B cell (primary cell): ENCODE results near the gene RASGRP3. TPM values are rescaled to one million over a fixed set of nuclear protein-coding genes. Genes with fewer than 3 reads are reported as not detected.

Source experiments
- ATAC-seq: fragments of 200-7000 bp; cut with Tn5 transposase; one replicate; pipeline ENCODE4 v1.10.0; 2021; ENCODE audit warnings: low read depth, mild to moderate bottlenecking, moderate number of reproducible peaks, moderate library complexity
- CTCF ChIA-PET: fragments of 350-600 bp; sonication (Branson Sonifier 250); formaldehyde crosslinking; loops from one replicate; lab custom pipeline; 2021; ENCODE audit warnings: antibody characterized with exemption, inconsistent platforms; lab: Charles Lee
- POLR2A ChIA-PET: fragments of 350-600 bp; sonication (Branson Sonifier 250); formaldehyde crosslinking; loops from one replicate; lab custom pipeline; 2021; ENCODE audit warnings: antibody characterized with exemption; lab: Charles Lee
- DNase-seq: peaks from one replicate; pipeline ENCODE4 v3.0.0; 2013
- H2AFZ ChIP-seq: 2 replicates; pipeline ENCODE4 v1.6.1; 2012; ENCODE audit warnings: mild to moderate bottlenecking, low read depth, low read length; ENCODE audit not compliant: insufficient read depth, poor library complexity, severe bottlenecking
- H3K27ac ChIP-seq, 2 donors: 1 replicate in 1 of 2; 2 replicates in 1 of 2; pipeline ENCODE4 v1.5.1; 2012 to 2013; ENCODE audit warnings: low read length in 2 of 2, mild to moderate bottlenecking in 2 of 2, moderate library complexity in 1 of 2
- H3K27me3 ChIP-seq, 4 experiments: fragments of 200-600 bp in 1 of 4; sonication (generic) in 1 of 4; replicated peaks in 1 of 4; 1 replicate in 2 of 4; 2 replicates in 2 of 4; pipeline versions ENCODE4 v1.6.1 to v1.7.0; 2013 to 2016; ENCODE audit warnings: low read length in 3 of 4, mild to moderate bottlenecking in 2 of 4, mixed read lengths in 1 of 4, moderate library complexity in 1 of 4; ENCODE audit not compliant: insufficient read depth in 4 of 4, control insufficient read depth in 3 of 4; ENCODE audit errors: control extremely low read depth in 1 of 4
- H3K36me3 ChIP-seq, 2 experiments: replicated peaks in 1 of 2; 1 replicate in 1 of 2; 2 replicates in 1 of 2; pipeline versions ENCODE4 v1.6.1 to v1.7.1; 2013; ENCODE audit warnings: low read length in 1 of 2; ENCODE audit not compliant: insufficient read depth in 2 of 2, control insufficient read depth in 1 of 2; ENCODE audit errors: control extremely low read depth in 1 of 2, extremely low read depth in 1 of 2
- H3K4me1 ChIP-seq, 2 donors: fragments of 200-600 bp in 1 of 2; sonication (generic) in 1 of 2; 1 replicate in 1 of 2; 2 replicates in 1 of 2; pipeline versions ENCODE4 v1.5.1 to v1.6.1; 2013 to 2017; ENCODE audit warnings: low read length in 2 of 2; ENCODE audit not compliant: control insufficient read depth in 2 of 2, insufficient read depth in 2 of 2
- H3K4me2 ChIP-seq: replicated peaks from 2 replicates; pipeline ENCODE3; 2012; ENCODE audit warnings: mild to moderate bottlenecking, low read depth, low read length; ENCODE audit not compliant: poor library complexity, severe bottlenecking
- H3K4me3 ChIP-seq, 5 experiments: fragments of 200-600 bp in 1 of 5; sonication (generic) in 1 of 5; 1 replicate in 3 of 5; 2 replicates in 2 of 5; pipeline versions ENCODE4 v1.5.1 to v1.7.0; 2011 to 2016; ENCODE audit warnings: low read length in 4 of 5, mild to moderate bottlenecking in 4 of 5, low read depth in 2 of 5, control low read depth in 1 of 5, moderate library complexity in 1 of 5; ENCODE audit not compliant: insufficient read depth in 1 of 5; ENCODE audit errors: control extremely low read depth in 1 of 5, extremely low read depth in 1 of 5
- H3K79me2 ChIP-seq: fragments of 200-600 bp; sonication (generic); one replicate; pipeline ENCODE4 v1.6.0; 2016; ENCODE audit warnings: low read length; ENCODE audit not compliant: control insufficient read depth, insufficient read depth
- H3K9ac ChIP-seq: fragments of 200-600 bp; sonication (generic); 2 replicates; pipeline ENCODE4 v1.6.1; 2017; ENCODE audit warnings: mild to moderate bottlenecking, low read length, moderate library complexity
- H3K9me3 ChIP-seq, 3 donors: one replicate each; pipeline versions ENCODE4 v1.6.1 to v1.7.1; 2013; ENCODE audit warnings: low read length in 2 of 3; ENCODE audit not compliant: control insufficient read depth in 2 of 3, insufficient read depth in 1 of 3; ENCODE audit errors: control extremely low read depth in 1 of 3
- H4K20me1 ChIP-seq: 2 replicates; pipeline ENCODE4 v1.6.0; 2012; ENCODE audit warnings: mild to moderate bottlenecking, low read length; ENCODE audit not compliant: insufficient read depth, control insufficient read depth, poor library complexity, severe bottlenecking
- H3K27ac Mint-ChIP-seq: one replicate; pipeline ENCODE4 v1.8.0; 2021; ENCODE audit warnings: mixed read lengths
- H3K27me3 Mint-ChIP-seq: one replicate; pipeline ENCODE4 v1.8.0; 2021; ENCODE audit warnings: mixed read lengths
- H3K4me1 Mint-ChIP-seq: one replicate; pipeline ENCODE4 v1.8.0; 2021; ENCODE audit warnings: mixed read lengths
- H3K4me3 Mint-ChIP-seq: one replicate; pipeline ENCODE4 v1.8.0; 2021; ENCODE audit warnings: mixed read lengths
- H3K9me3 Mint-ChIP-seq: one replicate; pipeline ENCODE4 v1.8.0; 2022; ENCODE audit warnings: mixed read lengths; ENCODE audit not compliant: insufficient read depth
- CTCF ChIP-seq: fragments of 200-600 bp; IDR thresholded peaks from one replicate; pipeline ENCODE4 v1.8.0; 2022; ENCODE audit warnings: antibody characterized with exemption, mild to moderate bottlenecking
- EZH2 ChIP-seq: IDR thresholded peaks from 2 replicates; pipeline ENCODE4 v1.6.1; 2012; ENCODE audit warnings: borderline replicate concordance, low read depth, mild to moderate bottlenecking, moderate library complexity, low read length; ENCODE audit not compliant: insufficient read depth, poor library complexity, severe bottlenecking
- WGBS: methylation state at CpG from one replicate; pipeline ENCODE4 v1.1.5; 2013; ENCODE audit warnings: missing lambda C conversion rate; ENCODE audit not compliant: insufficient coverage; 5-methylcytosine and 5-hydroxymethylcytosine counted together
- intact Hi-C: fragments of 100-400 bp; cut with micrococcal nuclease; formaldehyde crosslinking; loops from one replicate; pipeline ENCODE4 v1.10.0; 2022
- polyA plus RNA-seq: library from polyadenylated mRNA; depleted of rRNA; stranded (reverse); fragments of >200 nt; gene quantifications from 2 replicates; pipeline ENCODE4 v1.2.3, GENCODE V29; 2012
- total RNA-seq, 2 donors: library from RNA; stranded (reverse); fragments of 120-200 nt in 1 of 2; gene quantifications; 1 replicate in 1 of 2; 2 replicates in 1 of 2; pipeline versions ENCODE4 v1.2.3 to v1.2.4, GENCODE V29; 2013 to 2022

RASGRP3 gene
- total and polyA plus RNA-seq, 2 donors (not counting 1 experiment from before 2014, with no cell fraction given) = 67.5 to 107 TPM

DNA sequence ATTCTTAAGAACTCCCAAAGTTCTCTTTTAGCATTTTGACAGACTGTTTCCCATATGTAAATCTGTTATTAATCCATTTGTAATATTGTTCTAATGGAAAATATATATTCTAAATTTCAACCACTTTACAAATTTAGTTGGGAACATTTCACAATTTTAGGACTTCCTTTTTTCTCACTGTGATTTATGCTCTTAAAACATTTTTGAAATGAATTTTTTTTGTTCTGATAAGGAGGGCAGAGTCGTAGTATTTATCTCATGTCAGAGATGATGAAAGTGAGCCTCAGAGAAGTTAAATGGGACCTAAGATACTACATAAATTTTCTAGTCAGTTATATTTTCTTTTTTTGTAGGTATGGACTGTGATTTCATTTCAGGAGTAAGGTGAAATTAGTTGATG, 26.6 kb downstream of the RASGRP3 start:
- no peaks in the 10 kb centered on the region for H3K9me3 Mint-ChIP-seq
- no peak overlapping the region for H3K4me3 ChIP-seq
- H3K27me3 Mint-ChIP-seq = no peaks in the 10 kb centered on the region
- H3K9ac ChIP-seq = no peak overlapping the region
- H2AFZ ChIP-seq = no peak overlapping the region
- peaks cover 54 to 57% of the 10 kb centered on the region in 2 donors for H3K4me1 ChIP-seq
- H3K79me2 ChIP-seq = peaks cover 100% of the 10 kb centered on the region
- H3K4me2 ChIP-seq = peak overlapping the region; percentile 58
- DNase-seq = no peak
- no peaks in the 10 kb centered on the region for H4K20me1 ChIP-seq
- H3K4me3 Mint-ChIP-seq = no peak overlapping the region
- H3K9me3 ChIP-seq = peaks cover 0 to 8% (median 0%) of the 10 kb centered on the region in 3 donors
- H3K27ac Mint-ChIP-seq = peak overlapping the region; percentile 74
- H3K36me3 ChIP-seq = peaks cover 3 to 5% of the 10 kb centered on the region in 2 experiments
- ChIA-PET POLR2A (interaction anchor here (0.6 kb wide), 1 partner anchor 12 kb away, joined by 3 read pairs; no protein-coding TSS in a partner anchor), CTCF (interaction anchor here (1.9 kb wide), 1 partner anchor 25 kb away, joined by 4 read pairs; no protein-coding TSS in a partner anchor)
- H3K4me1 Mint-ChIP-seq = peaks cover 74% of the 10 kb centered on the region
- intact Hi-C loops = no loop called here
- H3K27me3 ChIP-seq = no peaks in the 10 kb centered on the region
- ATAC-seq = no peak
- TF ChIP-seq EZH2 (no peak), CTCF (no peak)
- peak overlapping the region in 1 of 2 donors; percentile 86 for H3K27ac ChIP-seq
- WGBS = no CpG with 5 or more reads among the region's 1 CpG

DNA sequence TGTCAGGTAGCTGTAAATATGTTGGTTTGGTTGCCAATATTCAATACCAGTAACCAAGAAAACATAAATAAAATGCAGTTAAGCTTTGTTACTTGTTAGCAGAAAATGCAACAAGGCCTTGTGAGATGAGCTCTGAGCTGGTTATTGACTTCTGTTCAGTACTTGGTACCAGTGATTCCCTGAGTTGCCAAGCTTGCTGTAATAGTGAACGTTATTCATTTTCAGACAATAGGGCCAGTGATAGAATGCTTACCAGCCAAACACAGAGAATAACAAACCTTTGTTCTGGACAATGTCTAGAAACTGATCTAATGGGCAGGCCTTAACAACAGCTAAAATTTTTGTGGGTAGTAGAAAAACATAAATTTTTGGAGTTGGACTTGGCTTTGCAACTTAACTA, 29.5 kb downstream of the RASGRP3 start:
- ChIA-PET CTCF (interaction anchor here (1.0 kb wide), 1 partner anchor 30 kb away, joined by 3 read pairs; no protein-coding TSS in a partner anchor), POLR2A (no interaction called here)
- Histone ChIP-seq H3K4me2 (no peak overlapping the region), H3K4me3 (no peak overlapping the region), H3K9ac (no peak overlapping the region), H2AFZ (no peak overlapping the region), H3K36me3 (peaks cover 8 to 13% of the 10 kb centered on the region in 2 experiments), H4K20me1 (peaks cover 15% of the 10 kb centered on the region), H3K4me1 (peaks cover 27 to 29% of the 10 kb centered on the region in 2 donors), H3K27ac (no peak overlapping the region), H3K9me3 (peaks cover 0 to 4% (median 0%) of the 10 kb centered on the region in 3 donors), H3K79me2 (peaks cover 100% of the 10 kb centered on the region), H3K27me3 (no peaks in the 10 kb centered on the region)
- H3K27me3 Mint-ChIP-seq = no peaks in the 10 kb centered on the region
- no peak for TF ChIP-seq EZH2
- no peak for TF ChIP-seq CTCF
- ATAC-seq (no peak), DNase-seq (no peak)
- H3K9me3 Mint-ChIP-seq = no peaks in the 10 kb centered on the region
- intact Hi-C loops = no loop called here
- H3K27ac Mint-ChIP-seq = no peak overlapping the region
- H3K4me1 Mint-ChIP-seq = peaks cover 68% of the 10 kb centered on the region
- H3K4me3 Mint-ChIP-seq = no peak overlapping the region
- no CpG with 5 or more reads among the region's 1 CpG for WGBS
